BLaER1 (cell line): ENCODE measurements around the gene CA9.

ENCODE experiments used
- H3K27ac ChIP-seq: shearing (Covaris generic); formaldehyde crosslinking; 2 replicates; pipeline ENCODE4 v1.8.1; 2022
- H3K27me3 ChIP-seq: shearing (Covaris generic); formaldehyde crosslinking; 2 replicates; pipeline ENCODE4 v1.8.1; 2022
- H3K36me3 ChIP-seq: shearing (Covaris generic); formaldehyde crosslinking; 2 replicates; pipeline ENCODE4 v1.8.1; 2022
- H3K4me1 ChIP-seq: shearing (Covaris generic); formaldehyde crosslinking; 2 replicates; pipeline ENCODE4 v1.8.1; 2022
- H3K4me2 ChIP-seq: shearing (Covaris generic); formaldehyde crosslinking; 2 replicates; pipeline ENCODE4 v1.8.1; 2022
- H3K4me3 ChIP-seq: shearing (Covaris generic); formaldehyde crosslinking; 2 replicates; pipeline ENCODE4 v1.8.1; 2022
- H3K9ac ChIP-seq: shearing (Covaris generic); formaldehyde crosslinking; 2 replicates; pipeline ENCODE4 v1.8.1; 2022
- H3K9me3 ChIP-seq: shearing (Covaris generic); formaldehyde crosslinking; 2 replicates; pipeline ENCODE4 v1.8.1; 2022
- H4K20me1 ChIP-seq: shearing (Covaris generic); formaldehyde crosslinking; 2 replicates; pipeline ENCODE4 v1.8.1; 2022
- Cebpa-rat ChIP-seq: shearing (Covaris generic); IDR thresholded peaks from 2 replicates; pipeline ENCODE4 v1.8.1; 2022

CA9 gene

DNA sequence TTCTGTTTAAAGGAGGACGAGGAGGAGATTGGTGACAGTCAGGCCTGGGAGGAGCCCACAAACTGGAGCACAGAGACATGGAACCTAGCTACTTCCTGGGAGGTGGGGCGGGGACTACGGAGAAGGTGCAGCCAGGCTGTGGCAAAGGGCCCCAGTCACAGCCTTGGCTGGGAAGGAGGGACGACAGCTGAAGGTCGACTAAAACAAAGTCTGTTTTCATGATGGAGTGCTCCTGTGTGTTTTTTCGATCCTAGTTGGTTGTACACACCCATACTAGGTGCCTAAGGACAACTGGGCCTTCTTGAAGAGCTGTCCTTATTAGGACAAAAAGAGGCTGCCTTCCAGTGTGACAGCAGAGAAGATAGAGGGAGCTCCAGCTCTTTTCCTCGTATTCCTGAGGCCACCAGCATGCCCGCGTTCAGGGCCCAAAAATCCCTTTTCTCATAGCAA, 12.7 kb upstream of the CA9 start:
- peaks cover 11% of the 10 kb centered on the region for H3K36me3 ChIP-seq
- no peak for TF ChIP-seq Cebpa-rat
- H4K20me1 ChIP-seq, result no peaks in the 10 kb centered on the region
- H3K9me3 ChIP-seq, result no peaks in the 10 kb centered on the region
- peak overlapping the region; percentile 75; the same call in 1 of the 2 replicates for H3K4me3 ChIP-seq
- H3K27me3 ChIP-seq, result no peaks in the 10 kb centered on the region
- peak overlapping the region; percentile 77 for H3K27ac ChIP-seq
- H3K9ac ChIP-seq, result peak overlapping the region; percentile 92
- H3K4me1 ChIP-seq, result peaks cover 89% of the 10 kb centered on the region
- peak overlapping the region; percentile 94 for H3K4me2 ChIP-seq

DNA sequence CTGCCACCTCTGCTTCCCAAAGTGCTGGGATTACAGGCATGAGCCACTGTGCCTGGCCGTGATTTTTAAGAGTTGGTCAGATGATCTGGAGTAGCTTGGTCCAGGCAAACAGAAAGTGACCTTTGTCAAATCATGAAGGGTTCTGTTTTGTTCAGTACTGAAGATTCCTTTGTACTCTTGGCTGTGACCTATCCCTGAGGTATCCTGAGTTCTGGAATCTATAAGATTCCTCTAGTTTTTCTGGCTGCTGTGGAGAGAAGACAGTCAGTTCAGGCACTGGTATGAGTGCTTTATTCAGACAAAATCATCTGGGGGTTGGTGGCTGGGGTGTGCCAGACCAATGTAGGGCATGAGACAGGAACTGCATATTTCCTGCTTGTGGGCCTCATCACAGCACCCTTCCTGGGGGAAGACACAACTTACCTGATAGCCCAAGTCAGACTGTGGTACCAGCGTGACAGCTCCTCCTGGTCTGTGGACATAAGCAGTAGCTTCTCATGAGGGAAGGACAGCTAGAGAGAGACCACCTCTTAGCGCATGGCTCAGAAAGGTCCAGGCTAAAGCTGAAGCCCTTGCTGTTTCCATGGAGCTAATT, 11.9 kb upstream of the CA9 start:
- Histone ChIP-seq H3K4me1 (peaks cover 90% of the 10 kb centered on the region), H3K9ac (peak overlapping the region; percentile 67), H3K36me3 (peaks cover 11% of the 10 kb centered on the region), H4K20me1 (no peaks in the 10 kb centered on the region), H3K9me3 (no peaks in the 10 kb centered on the region), H3K4me3 (peak overlapping the region; percentile 32), H3K27ac (peak overlapping the region; percentile 77), H3K4me2 (peak overlapping the region; percentile 94), H3K27me3 (no peaks in the 10 kb centered on the region)
- no peak for TF ChIP-seq Cebpa-rat

DNA sequence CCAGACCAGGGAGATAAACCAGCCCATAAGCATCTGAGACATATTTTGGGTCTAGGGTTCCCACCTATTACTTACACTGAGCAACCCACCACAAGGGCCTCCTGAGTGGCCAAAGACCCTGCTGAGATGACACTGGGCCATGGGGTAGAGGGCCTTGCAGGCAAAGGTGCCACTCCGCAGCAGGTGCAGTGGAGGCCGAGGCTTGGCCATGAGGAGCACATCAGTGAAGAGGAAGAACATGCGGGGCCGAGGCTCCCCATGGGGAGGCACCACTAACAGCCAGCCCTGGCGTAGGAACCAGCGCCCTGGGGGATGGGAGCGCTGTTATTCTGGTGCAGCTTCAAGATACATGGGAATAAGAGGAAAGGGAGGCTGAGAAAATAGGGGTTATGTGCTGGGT, 11.3 kb upstream of the CA9 start:
- TF ChIP-seq Cebpa-rat, result no peak
- H3K9me3 ChIP-seq, result no peaks in the 10 kb centered on the region
- peak overlapping the region; percentile 67; the same call in 1 of the 2 replicates for H3K9ac ChIP-seq
- H3K4me1 ChIP-seq, result peaks cover 90% of the 10 kb centered on the region
- no peaks in the 10 kb centered on the region for H4K20me1 ChIP-seq
- H3K36me3 ChIP-seq, result peaks cover 11% of the 10 kb centered on the region
- H3K4me2 ChIP-seq, result peak overlapping the region; percentile 94
- H3K4me3 ChIP-seq, result peak overlapping the region; percentile 32
- H3K27me3 ChIP-seq, result no peaks in the 10 kb centered on the region
- H3K27ac ChIP-seq, result peak overlapping the region; percentile 77

DNA sequence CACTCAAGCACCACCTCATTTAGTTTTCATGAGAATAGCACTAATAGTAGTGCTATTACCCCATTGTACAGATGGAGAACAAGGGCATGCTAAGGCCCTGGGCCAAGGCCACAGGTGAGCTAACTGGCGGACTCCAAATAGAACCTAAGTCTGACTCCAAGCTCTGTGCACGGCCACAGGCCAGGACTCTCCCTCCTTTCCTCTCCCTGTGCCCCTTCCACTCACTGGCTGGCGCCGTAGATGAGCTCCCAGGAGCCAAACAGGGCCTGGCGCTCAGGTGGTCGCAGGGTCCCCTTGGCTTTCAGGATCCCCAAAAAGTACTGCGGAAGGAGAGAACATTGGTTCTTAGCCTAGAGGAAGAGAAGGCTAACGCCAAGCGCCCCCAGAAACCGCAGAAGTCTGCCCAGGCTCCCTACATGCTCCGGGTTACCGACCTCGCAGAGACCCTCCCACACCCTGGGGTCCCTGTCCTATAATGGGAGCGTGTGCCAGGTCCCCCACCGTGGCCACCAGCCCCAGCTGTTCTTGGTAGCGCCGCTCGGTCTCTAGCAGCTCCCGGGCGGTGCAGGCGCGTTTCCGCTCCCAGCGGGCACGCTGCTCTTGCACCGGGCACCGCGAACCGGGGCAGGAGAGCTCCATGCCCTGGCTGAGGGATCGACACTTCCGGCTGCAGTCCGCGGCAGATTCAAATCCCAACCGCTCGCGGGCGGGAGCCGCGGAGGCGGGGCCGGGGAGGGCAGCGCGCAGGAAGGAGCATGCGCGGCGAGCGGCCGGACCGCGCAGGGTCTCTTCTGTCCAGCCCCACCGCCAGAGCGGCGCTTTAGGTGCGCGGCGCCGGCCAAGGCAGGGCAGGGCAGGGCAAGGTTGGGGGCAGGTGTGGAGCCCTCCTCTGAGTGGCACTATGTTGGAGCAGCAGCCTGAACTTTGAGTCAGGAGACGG, 8.9 kb upstream of the CA9 start, which contains the start of gene ARHGEF39:
TSS of gene ARHGEF39 (minus strand) at position 665 of the 940 bp plus-strand sequence. CDS start at position 639, 26 bp downstream.
- no peaks in the 10 kb centered on the region for H3K27me3 ChIP-seq
- peak within 1 kb of the TSS; percentile 77 for H3K27ac ChIP-seq
- peak within 1 kb of the TSS; percentile 94 for H3K4me2 ChIP-seq
- no peaks in the 10 kb centered on the region for H4K20me1 ChIP-seq
- peaks cover 77% of the 10 kb centered on the region for H3K4me1 ChIP-seq
- H3K9ac ChIP-seq, result peak within 1 kb of the TSS; percentile 72
- no peaks in the 10 kb centered on the region for H3K9me3 ChIP-seq
- no peak for TF ChIP-seq Cebpa-rat
- H3K4me3 ChIP-seq, result peak within 1 kb of the TSS; percentile 70
- peaks cover 11% of the 10 kb centered on the region for H3K36me3 ChIP-seq

DNA sequence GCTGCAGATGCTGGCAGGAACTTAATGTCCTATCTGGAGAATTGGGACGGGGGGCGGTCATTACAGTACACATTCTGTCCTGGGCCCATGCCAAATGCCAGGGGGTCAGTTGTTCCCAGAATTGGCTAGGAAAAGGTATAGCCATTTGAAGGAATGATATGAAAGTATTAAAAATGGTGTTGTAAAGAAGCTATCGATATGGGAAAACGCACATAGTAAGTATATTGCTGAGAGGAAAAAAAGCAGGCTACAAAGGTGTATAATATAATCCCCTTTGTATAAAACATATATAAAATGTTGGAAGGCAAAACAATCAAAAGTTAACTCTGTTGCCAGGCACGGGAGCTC, 8.3 kb upstream of the CA9 start:
- Histone ChIP-seq H3K9ac (peak overlapping the region; percentile 72), H3K4me2 (peak overlapping the region; percentile 94), H3K27ac (peak overlapping the region; percentile 77), H4K20me1 (no peaks in the 10 kb centered on the region), H3K4me1 (peaks cover 70% of the 10 kb centered on the region), H3K9me3 (no peaks in the 10 kb centered on the region), H3K27me3 (no peaks in the 10 kb centered on the region), H3K36me3 (peaks cover 8% of the 10 kb centered on the region), H3K4me3 (peak overlapping the region; percentile 70)
- no peak for TF ChIP-seq Cebpa-rat

DNA sequence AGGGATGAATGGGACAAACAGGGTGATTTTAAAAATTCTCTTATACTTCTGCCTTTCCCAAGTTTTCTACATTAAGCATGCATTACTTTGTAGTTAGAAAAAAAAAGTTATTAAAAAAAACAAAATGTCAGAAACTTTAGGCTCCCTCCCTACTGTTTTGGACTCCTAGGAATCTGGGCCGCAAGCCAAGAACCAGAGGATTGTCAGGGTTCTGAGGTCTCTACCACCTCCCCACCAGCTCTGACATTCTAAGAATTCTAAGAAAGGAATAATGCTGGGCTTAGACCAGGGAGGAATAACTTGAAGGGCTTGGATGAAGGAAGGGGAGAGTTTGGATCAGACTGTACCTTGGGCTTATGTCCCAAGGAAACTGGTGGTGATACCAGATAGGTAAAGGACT, 7.7 kb upstream of the CA9 start:
- no peak for TF ChIP-seq Cebpa-rat
- H4K20me1 ChIP-seq, result no peaks in the 10 kb centered on the region
- H3K9ac ChIP-seq, result no peak overlapping the region
- H3K4me3 ChIP-seq, result peak overlapping the region; percentile 70; the same call in 1 of the 2 replicates
- H3K9me3 ChIP-seq, result no peaks in the 10 kb centered on the region
- H3K27me3 ChIP-seq, result no peaks in the 10 kb centered on the region
- peaks cover 2% of the 10 kb centered on the region for H3K36me3 ChIP-seq
- 0 out of 2 replicates have a peak overlapping the region, but pooled peaks have one; percentile 77 for H3K27ac ChIP-seq
- H3K4me1 ChIP-seq, result peaks cover 64% of the 10 kb centered on the region
- H3K4me2 ChIP-seq, result peak overlapping the region; percentile 94

DNA sequence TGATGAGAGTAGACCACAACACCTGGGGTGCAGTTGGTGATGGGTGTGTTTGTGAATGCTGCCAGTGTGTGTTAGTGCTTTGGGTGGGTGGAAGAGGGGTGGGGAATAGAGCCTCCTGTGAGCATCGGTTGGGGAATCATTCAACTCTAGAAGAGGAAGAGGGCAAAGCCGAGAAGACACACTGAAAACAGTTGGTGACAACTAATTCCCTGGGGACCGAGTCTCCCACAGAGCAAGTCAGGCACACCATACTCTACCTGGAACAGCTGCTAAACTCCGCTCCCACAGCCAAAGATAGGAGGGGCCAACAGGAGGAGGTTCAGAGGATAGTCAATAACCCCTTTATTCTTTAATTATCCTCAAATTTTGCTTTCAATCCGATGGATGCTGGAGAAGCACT, 7.2 kb upstream of the CA9 start:
- no peaks in the 10 kb centered on the region for H3K36me3 ChIP-seq
- 0 out of 2 replicates have a peak overlapping the region, but pooled peaks have one; percentile 77 for H3K27ac ChIP-seq
- peaks cover 59% of the 10 kb centered on the region for H3K4me1 ChIP-seq
- H3K4me3 ChIP-seq, result no peak overlapping the region
- no peaks in the 10 kb centered on the region for H3K27me3 ChIP-seq
- no peaks in the 10 kb centered on the region for H4K20me1 ChIP-seq
- H3K9me3 ChIP-seq, result no peaks in the 10 kb centered on the region
- peak overlapping the region; percentile 94 for H3K4me2 ChIP-seq
- TF ChIP-seq Cebpa-rat, result no peak
- H3K9ac ChIP-seq, result no peak overlapping the region

DNA sequence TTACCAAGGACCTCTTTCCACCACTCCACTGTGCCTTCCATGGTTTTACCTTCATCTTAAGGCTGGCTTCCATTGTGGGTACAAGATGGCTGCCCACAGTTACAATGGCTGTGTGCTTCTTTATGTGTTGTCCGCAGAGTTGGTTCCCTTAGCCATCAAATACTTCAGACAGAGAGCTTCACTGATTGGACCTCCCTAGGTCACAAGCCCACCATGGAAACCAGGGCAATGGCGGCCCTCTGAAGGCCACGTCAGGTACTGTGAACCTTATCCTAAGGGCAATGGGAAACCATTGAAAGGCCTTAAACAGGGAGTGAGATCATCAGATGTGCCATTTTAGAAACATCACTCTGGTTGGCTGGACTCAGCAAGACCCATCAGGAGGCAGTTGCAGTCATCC, 5.8 kb upstream of the CA9 start:
- H3K27me3 ChIP-seq, result no peaks in the 10 kb centered on the region
- H4K20me1 ChIP-seq, result no peaks in the 10 kb centered on the region
- no peak overlapping the region for H3K4me2 ChIP-seq
- TF ChIP-seq Cebpa-rat, result no peak
- H3K4me1 ChIP-seq, result peaks cover 45% of the 10 kb centered on the region
- H3K4me3 ChIP-seq, result no peak overlapping the region
- no peaks in the 10 kb centered on the region for H3K36me3 ChIP-seq
- no peak overlapping the region for H3K9ac ChIP-seq
- H3K27ac ChIP-seq, result no peak overlapping the region
- H3K9me3 ChIP-seq, result no peaks in the 10 kb centered on the region

DNA sequence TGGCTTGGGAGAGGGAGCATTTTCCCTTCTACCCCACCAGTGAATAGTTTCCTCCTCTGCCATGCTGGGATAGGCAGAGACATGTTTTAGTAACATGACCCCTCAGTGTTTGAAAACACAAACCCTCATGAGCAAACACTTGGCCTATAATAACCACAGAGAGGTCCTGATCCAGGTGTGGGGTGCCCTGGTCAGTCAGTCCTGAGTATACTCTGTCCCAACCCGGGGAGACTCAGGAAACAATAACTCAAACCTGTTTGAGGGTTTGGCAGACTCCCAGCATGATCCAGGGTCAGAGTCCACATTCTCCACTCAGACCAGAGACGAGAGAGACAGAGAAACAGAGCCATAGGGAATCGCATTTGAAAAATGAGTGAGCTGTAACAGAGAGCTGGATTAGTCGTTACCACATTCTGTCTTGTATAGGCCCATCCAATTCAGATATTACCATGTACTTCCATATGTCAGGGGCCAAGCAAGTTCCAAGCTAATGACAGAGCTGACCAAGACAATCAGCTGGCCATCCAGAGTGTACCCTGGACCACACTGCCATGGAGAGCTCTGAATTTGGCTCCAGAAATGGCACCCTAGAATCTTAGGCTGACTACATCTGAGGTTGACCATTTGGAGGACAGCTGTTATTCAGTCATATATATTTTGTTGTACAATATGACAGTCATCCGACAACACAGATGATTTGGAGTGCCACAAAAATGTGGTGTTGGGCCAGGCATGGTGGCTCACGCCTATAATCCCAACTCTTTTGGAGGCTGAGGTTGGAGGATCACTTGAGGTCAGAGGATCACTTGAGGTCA, 4.2 kb upstream of the CA9 start:
- Histone ChIP-seq H3K27ac (no peak overlapping the region), H3K27me3 (peaks cover 11% of the 10 kb centered on the region), H3K36me3 (no peaks in the 10 kb centered on the region), H3K4me1 (peaks cover 29% of the 10 kb centered on the region), H3K4me2 (no peak overlapping the region), H3K9me3 (no peaks in the 10 kb centered on the region), H3K9ac (no peak overlapping the region), H4K20me1 (no peaks in the 10 kb centered on the region), H3K4me3 (no peak overlapping the region)
- TF ChIP-seq Cebpa-rat, result no peak
